Suprapubic skin (tissue), 4 donors: Measurements from ENCODE around the gene SPC25. TPM values are rescaled to one million over a fixed set of nuclear protein-coding genes. Genes with fewer than 3 reads are reported as not detected.

Experiments used
- DNase-seq, 2 donors: peaks; one replicate each; pipeline ENCODE4 v3.0.0-alpha.2; 2019; ENCODE audit warnings: low spot score in 2 of 2
- H3K27ac ChIP-seq: fragments of 200-600 bp; sonication (generic); one replicate; pipeline ENCODE4 v1.5.1; 2019
- H3K27me3 ChIP-seq: fragments of 200-600 bp; sonication (generic); one replicate; pipeline ENCODE4 v1.5.1; 2019
- H3K36me3 ChIP-seq: fragments of 200-600 bp; sonication (generic); one replicate; pipeline ENCODE4 v1.5.1; 2019
- H3K4me1 ChIP-seq: fragments of 200-600 bp; sonication (generic); one replicate; pipeline ENCODE4 v1.5.1; 2019
- H3K4me3 ChIP-seq: fragments of 200-600 bp; sonication (generic); one replicate; pipeline ENCODE4 v1.5.1; 2019; ENCODE audit warnings: mild to moderate bottlenecking
- H3K9me3 ChIP-seq: fragments of 200-600 bp; sonication (generic); one replicate; pipeline ENCODE4 v1.5.1; 2019
- EP300 ChIP-seq: sonication (generic); formaldehyde crosslinking; IDR thresholded peaks from one replicate; pipeline ENCODE4 v1.6.1; 2017; ENCODE audit warnings: antibody characterized with exemption
- POLR2A ChIP-seq, 2 donors: fragments of 450-650 bp; IDR thresholded peaks; one replicate each; pipeline ENCODE4 v1.6.1; 2017; ENCODE audit warnings: antibody characterized with exemption in 2 of 2, mild to moderate bottlenecking in 2 of 2, moderate library complexity in 2 of 2
- POLR2AphosphoS5 ChIP-seq, 3 donors: sonication (generic); formaldehyde crosslinking; IDR thresholded peaks; one replicate each; pipeline ENCODE4 v1.6.1; 2017; ENCODE audit warnings: antibody characterized with exemption in 3 of 3
- WGBS: methylation state at CpG from one replicate; pipeline ENCODE4 v1.1.5; 2018; 5-methylcytosine and 5-hydroxymethylcytosine counted together
- total RNA-seq, 4 donors: library from RNA; depleted of rRNA; stranded (reverse); fragments of >200 nt; gene quantifications; one replicate each; pipeline ENCODE4 v1.1.0, GENCODE V29; 2016
- TF ChIP-seq, protein P1 (sequence below), 2 donors: fragments of 200-600 bp in 1 of 2; fragments of 450-650 bp in 1 of 2; sonication (generic) in 1 of 2; IDR thresholded peaks; one replicate each; pipeline ENCODE4 v1.5.1; 2016 to 2019; ENCODE audit warnings: antibody characterized with exemption in 2 of 2, mild to moderate bottlenecking in 1 of 2, moderate library complexity in 1 of 2

The SPC25 gene
- total RNA-seq, 4 donors from 2014 or later, result 0.62 to 4.3 (median 1.2) TPM; not detected in 1

DNA sequence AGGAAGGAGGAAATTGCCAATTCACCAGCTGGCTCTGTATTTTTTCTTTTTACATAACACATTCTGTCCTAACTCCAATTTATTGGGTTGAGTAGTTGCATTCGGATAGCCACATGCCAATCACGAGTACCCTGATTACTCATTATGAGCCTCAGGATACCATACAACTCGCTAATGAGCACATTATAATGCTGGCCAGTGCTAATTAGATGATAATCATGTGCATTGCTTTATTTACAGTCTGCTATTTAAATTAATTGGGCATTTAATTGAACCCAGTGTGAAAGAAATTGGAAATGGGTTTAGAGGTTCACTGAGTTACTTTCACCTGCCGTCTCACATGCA, 26.1 kb upstream of the SPC25 start:
- TF ChIP-seq, protein P1, sequence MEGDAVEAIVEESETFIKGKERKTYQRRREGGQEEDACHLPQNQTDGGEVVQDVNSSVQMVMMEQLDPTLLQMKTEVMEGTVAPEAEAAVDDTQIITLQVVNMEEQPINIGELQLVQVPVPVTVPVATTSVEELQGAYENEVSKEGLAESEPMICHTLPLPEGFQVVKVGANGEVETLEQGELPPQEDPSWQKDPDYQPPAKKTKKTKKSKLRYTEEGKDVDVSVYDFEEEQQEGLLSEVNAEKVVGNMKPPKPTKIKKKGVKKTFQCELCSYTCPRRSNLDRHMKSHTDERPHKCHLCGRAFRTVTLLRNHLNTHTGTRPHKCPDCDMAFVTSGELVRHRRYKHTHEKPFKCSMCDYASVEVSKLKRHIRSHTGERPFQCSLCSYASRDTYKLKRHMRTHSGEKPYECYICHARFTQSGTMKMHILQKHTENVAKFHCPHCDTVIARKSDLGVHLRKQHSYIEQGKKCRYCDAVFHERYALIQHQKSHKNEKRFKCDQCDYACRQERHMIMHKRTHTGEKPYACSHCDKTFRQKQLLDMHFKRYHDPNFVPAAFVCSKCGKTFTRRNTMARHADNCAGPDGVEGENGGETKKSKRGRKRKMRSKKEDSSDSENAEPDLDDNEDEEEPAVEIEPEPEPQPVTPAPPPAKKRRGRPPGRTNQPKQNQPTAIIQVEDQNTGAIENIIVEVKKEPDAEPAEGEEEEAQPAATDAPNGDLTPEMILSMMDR (IDR thresholded peaks at IDR 0.05), result no peak
- TF ChIP-seq POLR2A (IDR thresholded peaks at IDR 0.05) (no peak), POLR2AphosphoS5 (IDR thresholded peaks at IDR 0.05) (no peak), EP300 (no peak)
- H3K27ac ChIP-seq, result no peak overlapping the region
- 83% methylated on average over 4 of the region's 4 CpGs for WGBS
- no peaks in the 10 kb centered on the region for H3K9me3 ChIP-seq
- H3K36me3 ChIP-seq, result no peaks in the 10 kb centered on the region
- DNase-seq, result no peak
- no peak overlapping the region for H3K4me3 ChIP-seq
- H3K4me1 ChIP-seq, result peaks cover 7% of the 10 kb centered on the region
- peaks cover 7% of the 10 kb centered on the region for H3K27me3 ChIP-seq

DNA sequence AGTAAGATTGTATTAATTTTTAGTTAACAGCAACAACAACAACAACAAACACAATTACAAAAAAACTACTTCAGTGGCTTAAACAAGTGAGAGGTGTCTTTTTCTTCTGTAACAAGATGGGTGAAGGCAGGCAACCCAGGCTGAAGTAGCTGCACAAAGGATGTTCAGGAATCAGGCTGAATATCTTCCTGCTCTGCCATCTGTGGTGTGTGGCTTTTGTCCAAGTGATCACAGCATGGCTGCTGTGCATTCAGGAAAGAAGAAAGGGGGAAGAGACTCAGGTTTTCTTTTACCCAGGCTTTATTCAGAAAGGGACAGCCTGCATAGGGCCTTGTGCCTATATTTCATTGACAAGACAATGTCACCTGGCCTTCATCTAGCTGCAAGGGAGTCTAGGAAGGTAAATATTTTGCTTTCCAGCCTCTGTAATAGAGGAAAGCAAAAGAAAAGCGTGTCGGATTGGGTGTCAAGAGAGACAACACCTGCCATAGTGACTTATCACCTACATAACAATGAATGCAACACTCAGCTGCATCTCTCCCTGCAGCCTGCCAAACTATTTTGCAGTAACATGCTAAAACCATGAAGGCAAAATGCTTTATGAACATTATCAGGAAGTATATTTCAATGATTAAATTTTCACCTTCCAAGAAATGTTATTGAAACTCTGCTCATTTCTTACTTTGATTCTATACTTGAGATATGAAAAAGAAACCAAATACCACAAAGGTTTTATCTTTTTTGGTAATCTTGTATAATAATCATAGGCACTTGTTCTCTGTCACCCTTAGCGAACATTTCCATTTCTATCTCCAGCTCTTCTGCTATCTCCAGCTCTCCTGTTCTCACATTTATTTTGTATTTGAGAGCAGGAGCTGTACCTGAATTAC, 25.5 kb upstream of the SPC25 start:
- H3K36me3 ChIP-seq, result no peaks in the 10 kb centered on the region
- H3K4me1 ChIP-seq, result peaks cover 7% of the 10 kb centered on the region
- WGBS, result 86% methylated on average over 3 of the region's 3 CpGs
- no peak for TF ChIP-seq POLR2AphosphoS5 (IDR thresholded peaks at IDR 0.05)
- TF ChIP-seq EP300, result no peak
- TF ChIP-seq, protein P1 (IDR thresholded peaks at IDR 0.05), result no peak
- TF ChIP-seq POLR2A (IDR thresholded peaks at IDR 0.05), result no peak
- peaks cover 8% of the 10 kb centered on the region for H3K27me3 ChIP-seq
- DNase-seq, result no peak
- H3K27ac ChIP-seq, result no peak overlapping the region
- no peaks in the 10 kb centered on the region for H3K9me3 ChIP-seq
- H3K4me3 ChIP-seq, result no peak overlapping the region

DNA sequence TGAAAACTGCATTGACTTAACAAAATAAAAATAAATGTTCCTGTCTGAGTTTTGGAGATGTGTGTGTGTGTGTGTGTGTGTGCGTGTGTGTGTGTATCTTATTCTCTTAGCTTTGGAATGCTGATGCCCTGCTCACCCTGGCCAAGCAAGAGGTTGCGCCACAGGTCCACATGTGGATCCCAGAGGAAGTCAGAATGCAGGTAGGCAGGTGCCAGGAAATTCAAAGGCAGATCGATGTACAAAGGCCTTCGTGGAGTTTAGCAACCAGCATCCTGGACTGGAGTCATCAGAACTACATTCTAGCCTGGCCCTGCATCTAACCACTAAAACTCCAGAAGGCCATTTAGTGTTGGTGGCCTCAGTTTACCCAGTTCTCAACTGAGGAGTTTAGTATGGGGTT, 23.3 kb upstream of the SPC25 start:
- H3K4me1 ChIP-seq, result peaks cover 7% of the 10 kb centered on the region
- no peak overlapping the region for H3K4me3 ChIP-seq
- peaks cover 11% of the 10 kb centered on the region for H3K27me3 ChIP-seq
- H3K9me3 ChIP-seq, result no peaks in the 10 kb centered on the region
- DNase-seq, result no peak
- WGBS, result 80% methylated on average over 4 of the region's 4 CpGs
- no peak overlapping the region for H3K27ac ChIP-seq
- no peaks in the 10 kb centered on the region for H3K36me3 ChIP-seq
- TF ChIP-seq POLR2A (IDR thresholded peaks at IDR 0.05) (no peak), EP300 (no peak), POLR2AphosphoS5 (IDR thresholded peaks at IDR 0.05) (no peak)

DNA sequence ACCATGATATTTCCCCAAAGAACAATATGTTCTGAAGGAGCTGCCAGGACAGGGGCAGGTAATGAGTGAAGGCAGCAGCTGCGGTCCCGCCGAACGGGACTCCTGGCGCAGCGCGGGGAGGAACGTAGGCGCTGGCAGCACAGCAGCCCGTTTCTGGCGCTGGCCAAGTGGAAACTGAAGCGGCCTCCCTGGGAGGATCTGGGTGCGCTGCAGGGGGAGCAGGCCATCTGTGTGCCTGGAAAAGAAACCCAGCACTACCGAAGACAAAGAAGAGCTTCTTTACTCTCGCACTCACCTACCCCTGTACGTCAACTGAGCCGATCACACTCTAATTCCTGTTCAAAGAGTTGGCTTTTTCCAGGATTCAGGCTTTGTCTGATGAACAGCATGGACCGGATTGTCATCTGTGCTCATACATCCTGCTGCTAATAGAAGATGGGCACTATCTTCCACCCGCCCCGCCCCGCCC, 22.7 kb upstream of the SPC25 start:
- H3K27ac ChIP-seq, result no peak overlapping the region
- H3K4me3 ChIP-seq, result peak overlapping the region; percentile 35
- H3K36me3 ChIP-seq, result no peaks in the 10 kb centered on the region
- TF ChIP-seq, protein P1 (IDR thresholded peaks at IDR 0.05), result no peak
- TF ChIP-seq POLR2A (IDR thresholded peaks at IDR 0.05) (no peak), POLR2AphosphoS5 (IDR thresholded peaks at IDR 0.05) (no peak)
- WGBS, result 40% methylated on average over 21 of the region's 21 CpGs
- H3K9me3 ChIP-seq, result no peaks in the 10 kb centered on the region
- peaks cover 7% of the 10 kb centered on the region for H3K4me1 ChIP-seq
- DNase-seq, result no peak
- peaks cover 11% of the 10 kb centered on the region for H3K27me3 ChIP-seq

DNA sequence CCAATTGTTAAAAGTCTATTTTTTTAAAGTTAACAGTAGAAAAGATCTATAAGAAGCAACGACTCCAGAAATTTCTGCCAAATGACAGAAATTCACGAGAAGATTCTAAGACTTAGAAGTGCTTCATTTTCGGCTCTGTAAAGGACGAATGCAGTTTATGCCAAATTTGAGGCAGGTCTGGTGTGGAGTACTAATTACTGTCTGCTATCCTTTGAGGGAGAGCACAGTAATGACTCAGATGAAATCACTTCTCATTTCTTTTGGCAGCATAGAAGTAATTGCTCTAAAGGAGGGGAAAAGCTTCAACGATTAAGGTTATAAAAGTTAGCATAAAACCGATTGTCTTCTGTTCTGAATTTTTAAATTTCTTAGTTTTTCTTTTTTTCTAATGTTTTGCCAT, 22.2 kb upstream of the SPC25 start:
- peaks cover 11% of the 10 kb centered on the region for H3K27me3 ChIP-seq
- no peak for DNase-seq
- peaks cover 7% of the 10 kb centered on the region for H3K4me1 ChIP-seq
- H3K9me3 ChIP-seq, result no peaks in the 10 kb centered on the region
- no peak overlapping the region for H3K27ac ChIP-seq
- 39% methylated on average over 6 of the region's 6 CpGs for WGBS
- H3K4me3 ChIP-seq, result peak overlapping the region; percentile 35
- TF ChIP-seq POLR2AphosphoS5 (IDR thresholded peaks at IDR 0.05) (no peak), EP300 (no peak), POLR2A (IDR thresholded peaks at IDR 0.05) (no peak)
- TF ChIP-seq, protein P1 (IDR thresholded peaks at IDR 0.05), result no peak
- no peaks in the 10 kb centered on the region for H3K36me3 ChIP-seq
